Measurements from ENCODE around the gene HMBS. TPM values are rescaled to one million over a fixed set of nuclear protein-coding genes. Genes with fewer than 3 reads are reported as not detected.

Gene HMBS
- total RNA-seq, 1 experiment from 2014 or later = 94.9 TPM

DNA sequence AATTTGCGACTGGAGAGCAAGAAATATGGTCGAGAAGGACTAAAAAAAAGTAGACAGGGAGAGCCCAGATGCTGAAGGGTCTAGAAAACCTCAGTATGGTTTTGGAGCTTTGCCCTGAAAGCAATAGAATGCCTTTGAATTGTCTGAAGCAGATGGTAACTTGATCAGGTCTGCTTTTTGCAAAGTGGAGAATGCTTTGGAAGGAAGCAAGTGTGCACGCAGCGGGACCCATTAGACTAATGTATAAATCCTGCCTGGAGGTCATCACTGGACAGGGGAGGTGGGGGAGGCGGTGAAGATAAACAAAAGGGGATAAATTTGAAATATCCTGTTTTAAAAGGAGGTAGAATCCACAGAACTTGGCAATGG is 35.9 kb downstream of the HMBS start:
- H3K4me1 ChIP-seq = peaks cover 14% of the 10 kb centered on the region
- H3K27ac Mint-ChIP-seq (ENCODE audit: unreplicated experiment) = peak overlapping the region; percentile 90
- no peaks in the 10 kb centered on the region for H3K27me3 ChIP-seq (replicated peaks; ENCODE audit: control insufficient read depth, insufficient read depth, low read length)
- H3K36me3 ChIP-seq (ENCODE audit: control insufficient read depth, insufficient read depth, low read length) = peaks cover 5% of the 10 kb centered on the region; the same call in 1 of the 2 replicates
- H3K4me3 Mint-ChIP-seq (ENCODE audit: unreplicated experiment) = peak overlapping the region; percentile 88
- intact Hi-C loops (cut with micrococcal nuclease; ENCODE audit: unreplicated experiment) = loop anchor here (1.0 kb wide), 3 partner anchors 13 to 25 kb away; partner anchors contain the start of genes C2CD2L and DPAGT1
- no peaks in the 10 kb centered on the region for H3K27me3 Mint-ChIP-seq (ENCODE audit: insufficient read depth, unreplicated experiment)
- TF ChIP-seq CTCF (IDR thresholded peaks at IDR 0.05; ENCODE audit: insufficient read depth in 1 of 2, low read depth in 1 of 2, low read length in 1 of 2, severe bottlenecking in 1 of 2, unreplicated experiment in 1 of 2) = no peak
- no peaks in the 10 kb centered on the region for H3K9me3 ChIP-seq
- H3K9me3 Mint-ChIP-seq (ENCODE audit: unreplicated experiment) = no peaks in the 10 kb centered on the region
- peaks cover 32% of the 10 kb centered on the region for H3K36me3 Mint-ChIP-seq (ENCODE audit: insufficient read depth, unreplicated experiment)
- ChIA-PET CTCF (interaction anchor here (1.1 to 2.4 kb wide), 4 partner anchors 14 to 217 kb away, joined by 4 to 19 read pairs (median 13); partner anchors contain the start of genes C2CD2L and DPAGT1), POLR2A (interaction anchor here (0.6 to 2.4 kb wide), 6 partner anchors 14 to 261 kb away, joined by 4 to 71 read pairs (median 26); partner anchors contain the start of genes C2CD2L, DPAGT1, HMBS and USP2)
- peak overlapping the region; percentile 51 for H3K4me3 ChIP-seq (ENCODE audit: low read depth, low read length)
- TSS peak; percentile 95 for BruUV-seq (replicated peaks)
- peaks cover 18% of the 10 kb centered on the region for H3K4me1 Mint-ChIP-seq (ENCODE audit: low read depth, unreplicated experiment)
- DNase-seq = peak in 1 of 2 experiments; percentile 34

GRCh38 chr11:119121008-119121810 is 36.5 kb downstream of the HMBS start, which contains the start of gene HINFP:
Gene HINFP (plus strand): TSS chr11:119121580. CDS start chr11:119126945, 5,365 bp downstream.
- POLR2A ChIA-PET = interaction anchor here (0.5 to 2.4 kb wide), 24 partner anchors 10 to 869 kb away, joined by 3 to 71 read pairs (median 4); partner anchors contain the start of genes C2CD2L, CBL, DDX6 and DPAGT1

More at GRCh38 chr11:119121008-119121810, 36.5 kb downstream of the HMBS start, which contains the start of gene HINFP:
- H3K27me3 Mint-ChIP-seq (ENCODE audit: insufficient read depth, unreplicated experiment) = no peaks in the 10 kb centered on the region
- H3K27me3 ChIP-seq (replicated peaks; ENCODE audit: control insufficient read depth, insufficient read depth, low read length) = no peaks in the 10 kb centered on the region
- peak within 1 kb of the TSS; percentile 88 for H3K4me3 Mint-ChIP-seq (ENCODE audit: unreplicated experiment)
- peaks cover 18% of the 10 kb centered on the region for H3K4me1 Mint-ChIP-seq (ENCODE audit: low read depth, unreplicated experiment)
- peaks cover 18% of the 10 kb centered on the region for H3K4me1 ChIP-seq
- peak within 1 kb of the TSS; percentile 90 for H3K27ac Mint-ChIP-seq (ENCODE audit: unreplicated experiment)
- H3K9me3 Mint-ChIP-seq (ENCODE audit: unreplicated experiment) = no peaks in the 10 kb centered on the region
- peaks cover 32% of the 10 kb centered on the region for H3K36me3 Mint-ChIP-seq (ENCODE audit: insufficient read depth, unreplicated experiment)
- H3K4me3 ChIP-seq (ENCODE audit: low read depth, low read length) = peak within 1 kb of the TSS; percentile 84
- peak; percentile 100 for DNase-seq
- no peaks in the 10 kb centered on the region for H3K9me3 ChIP-seq
- BruUV-seq (replicated peaks) = no TSS peak
- intact Hi-C loops (cut with micrococcal nuclease; ENCODE audit: unreplicated experiment) = loop anchor here (1.0 kb wide), 3 partner anchors 14 to 26 kb away; partner anchors contain the start of genes C2CD2L and DPAGT1
- CTCF ChIA-PET = interaction anchor here (0.6 to 2.4 kb wide), 23 partner anchors 14 to 826 kb away, joined by 3 to 19 read pairs (median 6); partner anchors contain the start of genes C1QTNF5, C2CD2L, CBL and DPAGT1
- no peak for TF ChIP-seq CTCF (IDR thresholded peaks at IDR 0.05; ENCODE audit: insufficient read depth in 1 of 2, low read depth in 1 of 2, low read length in 1 of 2, severe bottlenecking in 1 of 2, unreplicated experiment in 1 of 2)
- H3K36me3 ChIP-seq (ENCODE audit: control insufficient read depth, insufficient read depth, low read length) = peaks cover 5% of the 10 kb centered on the region; the same call in 1 of the 2 replicates
